Measurements from ENCODE around the gene TMEM141.
"Not testable (repeated sequence)": the region's sequence is repeated elsewhere in the genome, so short reads cannot be mapped to it uniquely, and the experiment has no call there.

Gene TMEM141

DNA sequence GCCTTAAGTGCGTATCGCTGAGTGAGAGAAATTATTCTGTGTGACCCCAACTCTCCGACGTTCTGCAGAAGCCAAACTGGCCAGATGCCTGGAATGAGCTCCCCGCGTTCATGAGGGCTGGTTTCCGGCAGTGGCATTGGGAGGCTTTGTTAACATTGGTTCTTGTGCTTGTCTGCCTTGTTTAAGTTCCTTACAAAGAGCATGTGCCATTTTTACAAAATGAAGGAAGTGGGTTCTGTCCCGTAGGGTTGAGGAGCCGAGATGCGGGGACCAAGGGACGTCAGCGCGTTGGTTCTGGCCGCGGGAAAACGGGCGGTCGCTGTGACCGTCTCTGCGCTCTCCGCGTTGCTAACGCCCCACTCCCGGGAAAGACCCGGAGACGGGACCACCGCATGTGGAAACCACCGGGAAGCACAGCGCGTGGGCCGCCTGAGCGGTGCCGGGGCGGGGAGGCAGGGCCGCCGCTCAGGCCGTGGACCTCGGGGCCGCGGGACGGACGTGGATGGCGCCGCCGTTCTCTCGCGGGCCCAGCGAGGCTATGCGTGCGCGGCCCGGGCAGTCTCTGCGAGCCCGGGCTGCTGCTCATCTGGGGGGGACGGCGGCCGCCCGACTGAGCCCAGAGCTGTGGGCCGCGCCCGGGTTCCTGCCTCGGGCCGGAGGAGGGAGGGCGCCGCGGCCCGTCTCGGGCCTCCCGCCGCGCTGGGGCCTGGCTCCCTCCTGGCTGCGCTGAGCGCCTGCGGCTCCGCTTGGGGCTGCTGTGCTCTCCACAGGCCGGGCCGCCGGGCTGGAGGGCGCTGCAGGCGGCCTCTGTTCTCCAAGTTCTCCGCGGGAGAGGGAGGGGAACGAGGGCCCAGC is 30.1 kb downstream of the TMEM141 start:
- DNase-seq: no peak

GRCh38 chr9:136821826-136822544 is 30.8 kb downstream of the TMEM141 start:
- DNase-seq: no peak

DNA sequence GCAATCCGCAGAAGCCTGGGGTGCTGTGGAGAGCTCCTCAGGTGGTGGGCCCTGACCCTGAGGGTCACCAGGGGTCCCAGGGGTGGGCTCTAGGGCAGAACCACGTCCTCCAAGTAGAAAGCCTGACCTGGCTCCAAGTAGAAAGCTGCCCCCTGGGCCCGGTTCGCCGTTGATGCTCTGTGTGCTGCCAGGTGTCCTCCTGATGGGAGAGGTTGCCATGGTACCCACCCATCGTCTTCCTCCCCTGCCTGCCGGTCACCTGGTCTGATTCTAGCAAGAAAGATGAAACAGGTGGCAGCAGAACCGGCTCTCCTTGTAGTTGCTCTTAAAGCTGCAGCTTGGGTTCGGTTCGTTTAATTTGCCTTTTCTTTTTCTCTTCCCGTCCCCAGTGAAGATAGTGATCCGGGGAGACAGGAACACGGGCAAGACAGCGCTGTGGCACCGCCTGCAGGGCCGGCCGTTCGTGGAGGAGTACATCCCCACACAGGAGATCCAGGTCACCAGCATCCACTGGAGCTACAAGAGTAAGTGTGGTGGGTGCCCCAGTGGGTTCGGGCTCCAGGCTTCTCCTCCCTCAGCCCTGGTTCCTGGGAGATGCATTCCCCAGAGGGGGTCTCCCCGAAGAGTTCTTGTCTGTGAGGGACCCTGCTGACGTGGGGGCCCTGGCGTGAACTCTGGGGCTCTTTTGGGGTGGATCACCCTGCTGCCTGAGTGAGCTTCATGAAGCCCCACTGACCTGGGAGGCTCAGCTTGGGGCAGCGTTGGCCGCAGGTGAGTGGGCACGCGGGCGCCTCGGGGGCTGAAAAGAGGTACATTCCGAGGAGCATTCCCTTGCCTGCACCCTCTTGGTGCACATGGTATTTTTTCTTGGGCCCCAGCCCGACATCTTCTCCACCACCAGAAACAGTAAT is 32.2 kb downstream of the TMEM141 start:
- no peak for DNase-seq

GRCh38 chr9:136824496-136825225 is 33.5 kb downstream of the TMEM141 start:
- DNase-seq: no peak

DNA sequence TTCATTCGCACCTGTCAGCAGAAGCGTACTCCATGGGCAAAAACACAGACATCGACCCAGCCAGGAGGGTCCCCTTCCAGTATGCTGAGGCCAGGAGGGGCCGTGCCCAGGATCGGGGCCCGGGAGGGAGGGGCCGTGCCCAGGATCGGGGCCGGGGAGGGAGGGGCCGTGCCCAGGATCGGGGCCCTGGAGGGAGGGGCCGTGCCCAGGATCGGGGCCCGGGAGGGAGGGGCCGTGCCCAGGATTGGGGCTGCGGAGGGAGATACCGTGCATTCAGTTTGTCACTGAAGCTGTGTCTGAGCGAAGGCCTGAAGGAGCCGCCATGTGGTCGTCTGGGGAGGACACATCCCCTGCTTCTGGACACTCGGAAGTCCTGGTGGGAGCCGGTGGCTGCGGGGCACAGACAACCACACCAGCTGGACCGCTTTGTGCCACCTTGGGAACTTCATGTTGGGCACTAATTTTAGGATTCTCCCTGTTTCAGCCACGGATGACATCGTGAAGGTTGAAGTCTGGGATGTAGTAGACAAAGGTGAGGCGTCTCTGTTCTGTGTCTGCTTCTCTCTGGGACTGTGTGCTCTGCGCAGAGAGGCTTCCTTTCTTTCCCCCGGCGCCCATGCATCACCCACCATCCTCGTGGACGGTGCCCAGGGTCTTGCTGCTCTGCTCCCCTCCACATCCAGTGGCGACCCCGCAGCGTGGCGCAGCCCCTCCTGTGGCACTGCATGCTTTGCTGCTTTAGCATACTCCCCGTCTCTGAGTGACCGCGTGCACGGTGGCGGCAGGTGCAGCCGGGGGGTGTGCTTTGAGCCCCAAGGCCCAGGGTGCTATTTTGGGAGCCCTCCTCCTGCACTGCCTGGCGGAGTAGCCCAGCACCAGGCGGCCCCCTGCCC is 34.4 kb downstream of the TMEM141 start:
- no peak for DNase-seq

DNA sequence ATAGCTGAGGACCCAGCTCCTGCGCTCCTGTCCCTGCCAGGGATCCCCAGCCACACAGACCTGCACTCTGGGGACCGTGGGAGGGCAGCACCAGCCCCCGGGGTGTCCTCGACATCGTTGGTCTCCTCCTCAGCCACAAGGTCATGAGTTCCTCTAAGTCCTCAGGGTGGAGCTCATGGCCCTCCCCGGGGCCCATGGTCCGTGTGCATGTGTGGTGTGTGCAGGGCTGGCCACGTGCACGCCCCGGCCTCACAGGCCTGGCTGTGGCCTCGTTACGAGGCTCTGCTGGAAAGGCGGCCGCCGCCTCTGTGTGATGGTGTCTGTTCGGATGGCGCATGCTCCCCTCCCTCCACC is 35.0 kb downstream of the TMEM141 start:
- no peak for DNase-seq

DNA sequence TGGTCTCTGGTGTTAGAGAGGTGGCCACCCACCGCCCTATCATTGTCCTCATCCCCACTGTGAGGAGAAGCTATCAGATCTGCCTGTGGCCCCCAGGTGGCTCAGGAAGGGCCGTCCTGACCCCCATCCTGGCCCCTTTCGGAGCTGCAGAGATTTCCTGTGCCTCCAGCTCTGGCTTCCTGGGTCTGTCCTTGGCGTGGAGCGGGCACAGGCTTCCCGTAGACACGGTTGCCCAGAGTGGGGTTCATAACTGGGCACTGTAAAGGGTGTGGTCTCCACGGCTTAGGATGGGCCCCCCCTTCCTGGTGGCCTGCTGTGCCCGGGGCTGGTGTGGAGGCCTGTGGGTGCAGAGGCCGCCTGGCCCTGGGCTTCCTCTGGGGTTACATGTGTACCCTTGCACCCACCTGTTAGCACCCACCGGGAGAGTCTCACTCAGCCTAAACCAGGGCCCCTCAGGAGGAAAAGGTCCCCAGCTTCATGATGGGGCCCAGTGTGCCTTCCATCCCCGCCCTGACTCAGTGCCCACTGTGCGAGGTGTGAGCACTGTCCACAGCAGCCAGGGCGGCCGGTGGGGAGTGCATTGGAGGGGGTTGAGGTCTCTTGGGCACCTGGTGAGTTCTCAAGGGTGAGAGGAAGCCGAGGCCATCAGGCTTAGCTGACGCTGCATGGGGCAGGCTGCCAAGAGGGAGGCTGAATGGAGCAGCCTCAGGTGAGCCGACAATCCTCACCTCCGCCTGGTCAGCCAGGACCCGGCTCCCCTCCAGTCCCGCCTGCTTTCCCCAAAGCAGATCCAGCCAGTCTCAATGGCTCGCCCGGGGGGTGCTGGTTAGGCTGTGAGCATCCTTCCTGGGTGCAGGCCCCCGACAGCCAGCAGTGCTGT is 35.8 kb downstream of the TMEM141 start:
- no peak for DNase-seq

- DNase-seq: no peak
Observed at GRCh38 chr9:136827794-136828473, 36.8 kb downstream of the TMEM141 start.

DNA sequence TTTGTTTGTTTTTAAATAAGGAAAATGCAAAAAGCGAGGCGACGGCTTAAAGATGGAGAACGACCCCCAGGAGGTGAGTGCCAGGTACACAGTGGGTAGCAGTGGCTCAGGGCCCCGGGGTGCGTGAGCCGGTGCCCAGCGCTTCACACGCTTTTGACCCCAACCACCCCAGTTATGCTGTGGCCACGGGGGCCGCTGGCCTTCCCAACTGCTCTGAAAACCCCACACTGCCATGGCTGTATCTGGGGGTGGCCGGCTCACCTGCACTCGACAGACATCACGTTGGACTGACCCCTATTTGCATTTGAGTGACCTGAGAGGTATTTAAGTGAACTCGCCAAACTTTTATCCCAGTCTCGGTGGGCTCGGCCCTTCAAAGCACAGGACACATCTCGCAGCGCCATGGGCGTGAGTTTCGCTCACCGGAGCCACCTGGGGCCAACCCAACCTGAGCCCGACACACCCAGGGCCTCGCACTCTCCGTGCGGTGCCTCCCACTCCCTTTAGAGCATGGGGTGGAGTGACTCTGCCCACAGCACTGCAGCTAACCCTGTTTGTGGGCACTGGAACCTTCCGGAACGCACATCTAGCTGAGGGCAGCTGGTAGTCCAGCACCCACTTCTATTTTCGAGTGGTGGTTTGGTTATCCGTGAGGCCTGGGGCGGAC is 37.5 kb downstream of the TMEM141 start:
- DNase-seq: no peak

DNA sequence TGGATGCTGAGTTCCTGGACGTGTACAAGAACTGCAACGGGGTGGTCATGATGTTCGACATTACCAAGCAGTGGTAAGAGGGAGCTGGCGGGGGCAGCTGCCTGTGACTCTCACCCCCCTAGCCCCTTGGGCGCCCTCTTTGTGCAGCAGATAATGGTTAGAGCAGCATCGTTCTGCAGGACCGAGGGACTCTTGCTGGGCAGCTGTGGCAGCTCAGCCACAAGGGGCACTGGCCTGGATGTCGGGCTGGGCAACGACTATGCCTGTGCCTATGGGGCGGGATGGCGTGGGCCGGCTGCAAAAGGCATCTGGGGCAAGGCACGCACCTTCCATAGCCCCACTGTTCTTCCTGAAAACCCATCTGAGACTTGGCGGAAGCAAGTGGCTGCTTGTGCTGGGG is 38.3 kb downstream of the TMEM141 start:
- no peak for DNase-seq

DNA sequence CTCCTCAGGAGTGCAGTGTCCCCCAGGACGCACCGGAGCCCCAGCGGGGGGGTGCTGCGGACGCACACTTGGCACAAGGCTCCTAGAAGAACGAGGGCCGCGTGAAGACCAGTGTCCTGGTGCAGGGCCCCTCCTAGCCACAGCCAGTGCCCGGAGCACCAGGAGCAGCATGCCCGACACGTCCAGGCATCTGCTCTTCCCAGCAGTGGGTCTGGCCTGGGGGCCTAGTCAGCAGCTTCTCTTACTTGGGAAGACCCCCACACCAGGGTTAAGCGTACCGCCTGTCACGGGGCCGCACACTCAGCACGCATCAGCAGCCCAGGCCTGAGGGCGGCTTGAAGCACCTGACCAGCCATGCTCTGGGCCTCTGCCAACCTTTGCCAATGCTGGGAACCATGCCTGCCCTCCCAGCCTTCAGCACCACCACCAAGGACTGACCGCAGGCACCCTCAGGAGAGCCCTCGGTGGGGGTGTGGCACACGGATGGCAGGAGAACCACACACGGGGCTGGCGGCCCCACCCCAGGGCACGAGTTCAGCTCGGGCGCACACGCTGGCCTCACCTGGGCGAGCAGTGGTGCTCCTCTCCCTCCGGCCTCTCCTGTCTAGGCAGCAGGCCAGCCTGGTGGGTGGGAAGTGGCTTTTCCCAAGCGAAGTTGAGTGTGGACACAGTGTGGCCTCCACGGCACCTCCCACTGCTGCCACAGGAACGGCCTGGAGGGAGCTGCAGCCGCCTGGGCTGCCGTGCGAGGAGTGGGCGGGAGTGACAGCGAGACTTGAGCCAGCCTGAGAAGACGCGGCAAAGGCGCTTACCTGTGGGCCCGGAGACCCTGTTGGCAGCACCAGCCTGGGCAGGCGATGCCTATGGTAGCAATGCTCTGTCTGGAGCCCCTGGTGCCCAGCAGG is 39.1 kb downstream of the TMEM141 start:
- DNase-seq: no peak

DNA sequence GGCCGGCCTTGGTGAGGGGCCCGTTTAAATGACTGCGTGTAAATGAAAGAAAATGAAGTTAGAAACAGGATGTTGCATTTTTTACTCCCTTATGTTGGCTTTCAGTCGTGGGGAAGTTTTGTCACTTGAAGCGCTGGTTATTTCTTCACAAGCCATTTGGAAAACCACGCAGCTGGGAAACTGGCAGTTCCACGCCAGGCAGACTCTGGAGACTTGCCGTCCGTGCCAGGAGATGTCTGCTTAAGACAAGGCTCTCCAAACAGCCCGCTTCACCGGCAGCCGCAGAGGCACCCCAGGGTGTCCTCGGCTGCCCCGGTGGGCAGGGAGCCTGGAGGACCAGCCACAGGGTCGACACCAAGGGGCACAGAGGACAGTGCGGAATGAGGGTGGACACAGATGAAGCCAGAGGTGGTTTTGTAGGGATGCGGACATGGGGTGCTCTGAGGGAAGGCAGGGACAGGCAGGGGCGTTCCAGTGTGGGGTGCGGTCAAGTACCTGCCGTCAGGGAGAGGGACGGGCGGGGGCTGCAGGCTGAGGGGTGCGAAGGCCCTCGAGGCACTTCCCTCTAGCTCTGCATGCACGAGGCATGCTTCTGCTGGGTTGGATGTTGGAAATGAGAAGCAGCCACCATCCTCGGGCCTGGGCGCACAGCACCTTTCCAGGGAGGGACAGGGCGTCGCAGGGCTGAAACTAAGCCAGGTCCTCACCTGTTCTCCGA is 40.0 kb downstream of the TMEM141 start:
- DNase-seq: no peak

DNA sequence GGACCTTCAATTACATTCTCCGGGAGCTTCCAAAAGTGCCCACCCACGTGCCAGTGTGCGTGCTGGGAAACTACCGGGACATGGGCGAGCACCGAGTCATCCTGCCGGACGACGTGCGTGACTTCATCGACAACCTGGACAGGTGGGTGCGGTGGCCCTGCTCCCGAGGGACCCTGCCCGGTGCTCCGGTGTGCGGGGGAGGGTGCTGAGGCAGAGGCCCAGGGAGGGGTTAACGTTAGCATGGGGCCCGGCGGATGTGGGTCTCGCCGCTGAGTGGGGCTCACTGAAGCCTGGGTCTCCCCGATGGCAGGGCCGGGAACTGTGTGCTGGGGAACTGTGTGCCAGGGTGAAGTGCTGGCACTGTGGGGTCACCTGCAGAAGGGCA is 40.6 kb downstream of the TMEM141 start:
- no peak for DNase-seq

GRCh38 chr9:136832581-136832980 is 41.4 kb downstream of the TMEM141 start:
- no peak for DNase-seq

DNA sequence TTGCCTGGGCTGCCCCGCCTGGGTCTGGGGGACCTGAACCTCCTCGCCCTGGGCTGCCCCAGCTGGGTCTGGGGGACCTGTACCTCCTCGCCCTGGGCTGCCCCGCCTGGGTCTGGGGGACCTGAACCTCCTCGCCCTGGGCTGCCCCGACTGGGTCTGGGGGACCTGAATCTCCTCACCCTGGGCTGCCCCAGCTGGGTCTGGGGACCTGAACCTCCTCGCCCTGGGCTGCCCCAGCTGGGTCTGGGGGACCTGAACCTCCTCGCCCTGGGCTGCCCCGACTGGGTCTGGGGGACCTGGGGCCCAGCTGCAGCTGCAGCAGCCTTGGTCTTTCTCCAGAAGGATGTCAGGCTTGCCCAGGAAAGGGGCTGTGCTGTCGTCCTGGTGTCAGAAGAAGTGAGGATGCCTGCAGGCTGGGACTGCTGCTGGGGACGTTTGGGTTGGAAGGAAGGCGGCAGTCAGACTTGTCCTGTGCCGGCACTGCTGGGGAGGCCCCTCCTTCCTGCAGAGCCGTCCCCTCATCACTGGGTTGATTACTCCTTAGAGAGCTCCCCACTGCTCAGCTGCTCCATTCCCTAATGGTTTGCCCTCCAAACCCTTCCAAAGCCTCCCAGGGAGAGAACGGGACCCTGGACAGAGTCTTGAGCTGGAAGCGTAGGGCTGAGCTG is 42.4 kb downstream of the TMEM141 start:
- DNase-seq: not testable (repeated sequence)

DNA sequence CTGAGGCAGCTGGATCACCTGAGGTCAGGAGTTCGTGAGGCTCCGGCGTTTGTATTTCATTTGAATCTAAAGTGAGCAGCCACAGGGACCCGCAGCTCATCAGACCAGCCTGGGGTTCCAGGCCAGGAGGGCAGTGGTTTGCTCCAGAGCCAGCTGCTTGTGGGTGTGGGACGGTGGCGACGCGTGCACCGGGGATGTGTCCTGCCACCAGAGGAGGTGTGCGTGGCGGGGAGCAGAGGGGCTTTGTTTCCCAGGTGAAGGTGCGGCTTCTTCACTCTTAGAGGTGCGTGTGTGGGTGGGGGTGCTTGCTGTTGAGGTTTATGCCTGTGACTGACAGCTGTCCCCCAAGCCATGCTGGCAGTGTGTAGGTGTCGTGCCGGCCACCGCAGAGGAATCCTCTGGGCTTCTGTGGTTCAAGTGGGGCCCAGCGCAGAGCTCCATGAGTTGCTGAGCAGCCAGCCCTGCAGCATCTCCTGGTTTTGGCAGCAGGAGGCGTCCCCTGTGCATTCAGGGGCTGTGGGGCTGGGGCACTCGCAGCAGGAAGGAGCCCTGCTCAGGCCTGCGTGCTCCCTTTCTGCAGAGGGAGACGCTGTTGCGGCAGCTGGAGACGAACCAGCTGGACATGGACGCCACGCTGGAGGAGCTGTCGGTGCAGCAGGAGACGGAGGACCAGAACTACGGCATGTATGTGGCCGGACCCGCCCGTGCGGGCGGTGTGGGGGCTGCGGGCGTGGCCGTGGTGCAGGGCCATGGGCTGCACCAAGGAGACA is 44.2 kb downstream of the TMEM141 start:
- DNase-seq: no peak
